Adrenal gland (tissue), 12 donors: ENCODE measurements around the gene EIF1AD. TPM values are rescaled to one million over a fixed set of nuclear protein-coding genes. Genes with fewer than 3 reads are reported as not detected.

ENCODE experiments used
- DNase-seq, 7 donors: peaks; one replicate each; pipeline ENCODE4 v3.0.0-alpha.2; 2019 to 2020
- H3K27ac ChIP-seq, 5 donors: fragments of 200-600 bp; sonication (generic) in 4 of 5; 1 replicate in 3 of 5; 2 replicates in 2 of 5; pipeline versions ENCODE4 v1.5.1 to v1.8.0; 2016 to 2020; ENCODE audit warnings: mild to moderate bottlenecking in 1 of 5
- H3K27me3 ChIP-seq: fragments of 200-600 bp; 2 replicates; pipeline ENCODE4 v1.8.0; 2021
- H3K36me3 ChIP-seq, 2 donors: fragments of 200-600 bp; replicated peaks in 1 of 2; 1 replicate in 1 of 2; 2 replicates in 1 of 2; pipeline versions ENCODE4 v1.5.1 to v1.8.0; 2018 to 2022
- H3K4me1 ChIP-seq, 2 donors: fragments of 200-600 bp; replicated peaks in 1 of 2; 1 replicate in 1 of 2; 2 replicates in 1 of 2; pipeline versions ENCODE4 v1.5.1 to v1.8.0; 2018 to 2021
- H3K4me3 ChIP-seq, 4 donors: fragments of 200-600 bp; sonication (generic) in 3 of 4; one replicate each; pipeline ENCODE4 v1.5.1; 2016 to 2018
- H3K9me3 ChIP-seq, 3 donors: fragments of 200-600 bp; sonication (generic) in 1 of 3; replicated peaks in 1 of 3; 1 replicate in 2 of 3; 2 replicates in 1 of 3; pipeline versions ENCODE4 v1.5.1 to v1.8.0; 2016 to 2021
- POLR2A ChIP-seq, 2 donors: fragments of 450-650 bp; IDR thresholded peaks; one replicate each; pipeline ENCODE4 v1.6.1; 2017; ENCODE audit warnings: antibody characterized with exemption in 2 of 2, mild to moderate bottlenecking in 2 of 2, moderate library complexity in 1 of 2
- WGBS, 4 donors: extraction: QIAGEN DNeasy Blood & Tissue Kit in 2 of 4; methylation state at CpG; one replicate each; pipeline versions ENCODE4 v1.1.5 to v1.1.7; 2013 to 2017; 5-methylcytosine and 5-hydroxymethylcytosine counted together
- intact Hi-C, 2 donors: fragments of 100-400 bp; cut with DNase I; formaldehyde crosslinking; loops; one replicate each; pipeline versions ENCODE4 v1.14.1 to v1.15.0; 2022 to 2023
- polyA plus RNA-seq, 3 donors: library from polyadenylated mRNA; stranded (reverse); fragments of 200-250 nt in 2 of 3; fragments of 350-450 nt in 1 of 3; fragmentation: Illumina TruSeq in 1 of 3; extraction: RNeasy Lipid Tissue Mini Kit (QIAGEN cat#74804) in 1 of 3; gene quantifications; one replicate each; pipeline ENCODE4 v1.2.3, GENCODE V29; 2013 to 2014
- total RNA-seq, 9 donors: library from RNA; depleted of rRNA in 4 of 9; stranded (reverse); fragments of >200 nt in 4 of 9; fragments of 120-200 nt in 1 of 9; fragmentation: NEBNext Ultra II Directional in 1 of 9; extraction: Animal tissue kit (Norgen Biotek cat#: 25700) in 1 of 9; gene quantifications; one replicate each; pipeline versions ENCODE4 v1.1.0 to v1.2.4, GENCODE V29; 2013 to 2023
- TF ChIP-seq, protein P1 (sequence below), 6 experiments: fragments of 450-650 bp in 4 of 6; fragments of 200-600 bp in 2 of 6; sonication (generic) in 1 of 6; IDR thresholded peaks; 1 replicate in 5 of 6; 2 replicates in 1 of 6; pipeline versions ENCODE4 v1.5.1 to v1.8.0; 2016 to 2021; ENCODE audit warnings: antibody characterized with exemption in 6 of 6, mild to moderate bottlenecking in 2 of 6, moderate library complexity in 1 of 6
- donor health status: healthy with polysubstance abuse.
- donor health status: Bipolar disorder and iron deficiency.
- donor health status: DM: yes; HTN: yes; CAD: no.
- donor health status: DM: no; HTN: no; CAD: no.
- donor health status: DM: no; HTN: no; CAD: no.
- donor health status: DM: yes; HTN: yes; CAD: no.

EIF1AD gene
- total and polyA plus RNA-seq, 12 donors = 15.5 to 49.0 (median 29.6) TPM

DNA sequence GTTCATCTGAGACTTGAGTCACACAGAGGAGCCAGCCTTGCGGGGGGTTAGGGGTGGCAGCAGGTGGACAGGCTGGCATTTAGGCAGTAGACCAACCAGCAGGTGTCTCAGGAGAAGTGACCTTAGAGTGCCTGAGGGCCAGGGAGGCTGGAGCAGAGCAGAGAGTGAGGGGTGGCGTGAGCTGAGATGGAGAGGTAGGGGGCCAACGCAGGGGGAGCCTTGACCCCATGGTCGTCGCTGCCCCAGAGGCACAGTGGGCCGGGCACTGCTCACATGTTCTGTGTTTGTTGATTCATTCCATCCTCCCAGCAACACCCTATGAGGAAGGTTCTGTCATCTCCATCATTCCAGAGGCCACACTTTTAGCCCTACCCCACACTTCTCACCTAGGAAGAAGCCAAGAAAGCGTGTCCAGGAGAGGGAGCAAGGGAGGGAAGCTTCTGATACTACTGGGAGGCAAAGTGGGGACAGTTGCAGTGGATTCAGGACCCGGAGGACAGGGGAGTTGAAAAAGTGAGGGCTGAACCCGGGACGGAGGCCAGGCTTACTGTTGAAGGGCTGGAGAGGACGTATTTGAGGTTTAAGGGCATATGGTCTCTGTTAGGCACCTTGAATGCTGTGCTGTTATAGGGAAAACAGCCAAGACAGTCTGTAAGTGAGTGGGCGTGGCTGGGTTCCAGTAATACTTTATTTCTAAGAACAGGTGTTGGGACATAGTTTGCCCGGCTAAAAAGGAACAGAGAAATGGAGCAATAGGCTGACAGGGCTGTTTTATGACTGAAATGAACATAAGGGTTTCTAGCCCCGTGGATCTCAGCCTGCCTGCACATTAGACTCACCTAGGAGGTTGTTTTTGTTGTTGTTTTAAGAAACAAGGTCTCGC lies 33.1 kb downstream of the EIF1AD start:
- intact Hi-C loops = no loop called here
- Histone ChIP-seq H3K27me3 (no peaks in the 10 kb centered on the region), H3K4me1 (peaks cover 0 to 3% of the 10 kb centered on the region in 2 donors), H3K9me3 (no peaks in the 10 kb centered on the region), H3K27ac (no peak overlapping the region), H3K36me3 (peaks cover 0 to 64% of the 10 kb centered on the region in 2 donors), H3K4me3 (no peak overlapping the region)
- 82 to 88% (median 85%) methylated on average over 15 of the region's 15 CpGs for WGBS, 4 donors
- no peak for DNase-seq
- TF ChIP-seq, protein P1, sequence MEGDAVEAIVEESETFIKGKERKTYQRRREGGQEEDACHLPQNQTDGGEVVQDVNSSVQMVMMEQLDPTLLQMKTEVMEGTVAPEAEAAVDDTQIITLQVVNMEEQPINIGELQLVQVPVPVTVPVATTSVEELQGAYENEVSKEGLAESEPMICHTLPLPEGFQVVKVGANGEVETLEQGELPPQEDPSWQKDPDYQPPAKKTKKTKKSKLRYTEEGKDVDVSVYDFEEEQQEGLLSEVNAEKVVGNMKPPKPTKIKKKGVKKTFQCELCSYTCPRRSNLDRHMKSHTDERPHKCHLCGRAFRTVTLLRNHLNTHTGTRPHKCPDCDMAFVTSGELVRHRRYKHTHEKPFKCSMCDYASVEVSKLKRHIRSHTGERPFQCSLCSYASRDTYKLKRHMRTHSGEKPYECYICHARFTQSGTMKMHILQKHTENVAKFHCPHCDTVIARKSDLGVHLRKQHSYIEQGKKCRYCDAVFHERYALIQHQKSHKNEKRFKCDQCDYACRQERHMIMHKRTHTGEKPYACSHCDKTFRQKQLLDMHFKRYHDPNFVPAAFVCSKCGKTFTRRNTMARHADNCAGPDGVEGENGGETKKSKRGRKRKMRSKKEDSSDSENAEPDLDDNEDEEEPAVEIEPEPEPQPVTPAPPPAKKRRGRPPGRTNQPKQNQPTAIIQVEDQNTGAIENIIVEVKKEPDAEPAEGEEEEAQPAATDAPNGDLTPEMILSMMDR (IDR thresholded peaks at IDR 0.05) = no peak
- TF ChIP-seq POLR2A (IDR thresholded peaks at IDR 0.05) = no peak

DNA sequence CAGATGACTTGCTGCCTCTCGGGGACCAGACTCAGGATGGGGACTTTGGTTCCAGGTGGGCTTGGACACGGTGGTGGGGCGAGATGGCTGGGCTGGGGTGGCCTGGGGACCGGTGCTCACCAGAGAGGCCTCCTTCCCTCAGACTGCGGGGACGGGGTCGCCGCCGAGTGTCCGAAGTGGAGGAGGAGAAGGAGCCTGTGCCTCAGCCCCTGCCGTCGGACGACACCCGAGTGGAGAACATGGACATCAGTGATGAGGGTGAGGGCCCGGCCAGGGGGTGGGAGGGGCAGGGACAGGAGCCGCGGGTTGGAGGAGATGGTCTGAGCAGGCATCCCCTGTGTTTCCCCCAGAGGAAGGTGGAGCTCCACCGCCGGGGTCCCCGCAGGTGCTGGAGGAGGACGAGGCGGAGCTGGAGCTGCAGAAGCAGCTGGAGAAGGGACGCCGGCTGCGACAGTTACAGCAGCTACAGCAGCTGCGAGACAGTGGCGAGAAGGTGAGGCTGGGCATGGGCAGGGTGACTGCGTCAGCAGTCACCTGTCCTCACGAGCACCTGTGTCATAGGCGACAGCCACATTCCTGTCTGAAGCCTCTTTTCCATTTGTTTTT lies 34.5 kb downstream of the EIF1AD start:
- 90 to 94% (median 92%) methylated on average over 30 of the region's 30 CpGs for WGBS, 4 donors
- H3K36me3 ChIP-seq = peaks cover 0 to 61% of the 10 kb centered on the region in 2 donors

DNA sequence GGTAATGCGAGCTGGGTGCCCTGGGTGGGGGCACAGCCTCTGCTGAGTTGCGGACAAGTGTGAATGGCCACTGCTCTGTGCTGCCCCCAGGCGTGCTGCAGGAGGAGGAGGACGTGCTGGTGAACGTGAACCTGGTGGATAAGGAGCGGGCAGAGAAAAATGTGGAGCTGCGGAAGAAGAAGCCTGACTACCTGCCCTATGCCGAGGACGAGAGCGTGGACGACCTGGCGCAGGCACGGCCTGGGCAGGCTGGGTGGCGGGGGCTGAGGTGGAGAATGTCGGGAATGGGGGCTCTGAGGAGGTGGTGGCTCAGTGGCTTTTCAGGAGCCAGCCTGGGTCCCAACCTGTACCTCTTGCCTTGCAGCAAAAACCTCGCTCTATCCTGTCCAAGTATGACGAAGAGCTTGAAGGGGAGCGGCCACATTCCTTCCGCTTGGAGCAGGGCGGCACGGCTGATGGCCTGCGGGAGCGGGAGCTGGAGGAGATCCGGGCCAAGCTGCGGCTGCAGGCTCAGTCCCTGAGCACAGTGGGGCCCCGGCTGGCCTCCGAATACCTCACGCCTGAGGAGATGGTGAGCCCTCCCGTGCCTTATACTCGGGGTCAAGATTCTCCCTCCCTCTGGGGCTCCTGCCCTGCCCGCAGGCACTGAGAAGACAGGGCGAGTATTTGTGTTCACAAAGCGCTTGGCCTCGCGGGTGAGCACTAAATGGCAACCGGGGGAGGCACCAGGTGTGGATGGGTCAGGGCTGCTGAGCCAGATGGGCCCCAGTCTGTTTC lies 35.8 kb downstream of the EIF1AD start:
- Histone ChIP-seq H3K4me3 (no peak overlapping the region), H3K4me1 (peaks cover 12 to 21% of the 10 kb centered on the region in 2 donors), H3K27ac (no peak overlapping the region), H3K9me3 (no peaks in the 10 kb centered on the region), H3K36me3 (peaks cover 0 to 61% of the 10 kb centered on the region in 2 donors), H3K27me3 (no peaks in the 10 kb centered on the region)
- TF ChIP-seq POLR2A (IDR thresholded peaks at IDR 0.05) = no peak
- TF ChIP-seq, protein P1 (IDR thresholded peaks at IDR 0.05) = no peak
- DNase-seq = no peak
- 87 to 92% (median 90%) methylated on average over 22 to 36 of the region's 36 CpGs for WGBS, 4 donors
- intact Hi-C loops = no loop called here

More for the DNA sequence above, 34.5 kb downstream of the EIF1AD start:
- intact Hi-C loops = no loop called here
- H3K4me1 ChIP-seq = peaks cover 9 to 17% of the 10 kb centered on the region in 2 donors
- DNase-seq = no peak
- no peaks in the 10 kb centered on the region for H3K9me3 ChIP-seq
- no peak for TF ChIP-seq POLR2A (IDR thresholded peaks at IDR 0.05)
- TF ChIP-seq, protein P1 (IDR thresholded peaks at IDR 0.05) = no peak
- H3K4me3 ChIP-seq = no peak overlapping the region
- H3K27me3 ChIP-seq = no peaks in the 10 kb centered on the region
- H3K27ac ChIP-seq = no peak overlapping the region

DNA sequence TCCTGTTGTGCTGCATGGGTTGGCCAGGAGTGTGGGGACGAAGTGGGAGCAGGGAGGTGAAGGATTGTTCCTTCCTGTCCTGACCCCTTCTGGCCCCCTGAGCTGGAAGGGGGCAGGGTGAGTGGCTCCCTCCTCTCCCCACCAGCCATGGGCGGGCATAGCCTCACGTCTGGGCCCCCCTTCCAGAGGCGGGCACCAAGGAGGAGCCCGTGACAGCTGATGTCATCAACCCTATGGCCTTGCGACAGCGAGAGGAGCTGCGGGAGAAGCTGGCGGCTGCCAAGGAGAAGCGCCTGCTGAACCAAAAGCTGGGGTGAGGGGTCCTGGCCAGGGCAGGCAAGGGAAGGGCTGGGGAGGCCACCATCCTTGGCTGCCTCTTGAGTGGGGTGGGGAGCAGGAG lies 37.1 kb downstream of the EIF1AD start:
- Histone ChIP-seq H3K4me1 (peaks cover 16 to 21% of the 10 kb centered on the region in 2 donors), H3K9me3 (no peaks in the 10 kb centered on the region), H3K4me3 (no peak overlapping the region), H3K27ac (no peak overlapping the region), H3K27me3 (no peaks in the 10 kb centered on the region), H3K36me3 (peaks cover 0 to 61% of the 10 kb centered on the region in 2 donors)
- no peak for TF ChIP-seq POLR2A (IDR thresholded peaks at IDR 0.05)
- TF ChIP-seq, protein P1 (IDR thresholded peaks at IDR 0.05) = no peak
- intact Hi-C loops = loop anchor here (5.0 kb wide), 2 partner anchors 78 to 83 kb away; partner anchors contain the start of gene FIBP (in 1 of the 2)
- WGBS, 4 donors = 60 to 84% (median 79%) methylated on average over 7 to 10 of the region's 10 CpGs
- no peak for DNase-seq
